ENCODE results near the gene MBP.

MBP gene

DNA sequence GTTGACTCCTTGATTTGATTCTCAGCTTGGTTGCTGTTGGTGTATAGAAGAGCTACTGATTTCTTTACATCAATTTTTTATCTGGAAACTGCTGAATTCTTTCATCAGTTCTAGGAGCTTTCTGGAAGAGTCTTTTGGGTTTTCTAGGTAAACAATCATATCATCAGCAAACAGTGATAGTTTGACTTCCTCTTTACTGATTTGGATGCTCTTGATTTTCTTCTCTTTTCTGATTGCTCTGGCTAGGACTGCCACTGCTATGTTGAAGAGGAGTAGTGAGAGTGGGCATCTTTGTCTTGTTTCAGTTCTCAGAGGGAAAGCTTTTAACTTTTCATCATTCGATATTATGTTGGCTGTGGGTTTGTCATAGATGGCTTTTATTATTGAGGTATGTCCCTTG lies 169.7 kb downstream of the MBP start:
- H3K27ac ChIP-seq: peak overlapping the region; percentile 18; the same call in 1 of the 2 replicates
- TF ChIP-seq, protein P1, sequence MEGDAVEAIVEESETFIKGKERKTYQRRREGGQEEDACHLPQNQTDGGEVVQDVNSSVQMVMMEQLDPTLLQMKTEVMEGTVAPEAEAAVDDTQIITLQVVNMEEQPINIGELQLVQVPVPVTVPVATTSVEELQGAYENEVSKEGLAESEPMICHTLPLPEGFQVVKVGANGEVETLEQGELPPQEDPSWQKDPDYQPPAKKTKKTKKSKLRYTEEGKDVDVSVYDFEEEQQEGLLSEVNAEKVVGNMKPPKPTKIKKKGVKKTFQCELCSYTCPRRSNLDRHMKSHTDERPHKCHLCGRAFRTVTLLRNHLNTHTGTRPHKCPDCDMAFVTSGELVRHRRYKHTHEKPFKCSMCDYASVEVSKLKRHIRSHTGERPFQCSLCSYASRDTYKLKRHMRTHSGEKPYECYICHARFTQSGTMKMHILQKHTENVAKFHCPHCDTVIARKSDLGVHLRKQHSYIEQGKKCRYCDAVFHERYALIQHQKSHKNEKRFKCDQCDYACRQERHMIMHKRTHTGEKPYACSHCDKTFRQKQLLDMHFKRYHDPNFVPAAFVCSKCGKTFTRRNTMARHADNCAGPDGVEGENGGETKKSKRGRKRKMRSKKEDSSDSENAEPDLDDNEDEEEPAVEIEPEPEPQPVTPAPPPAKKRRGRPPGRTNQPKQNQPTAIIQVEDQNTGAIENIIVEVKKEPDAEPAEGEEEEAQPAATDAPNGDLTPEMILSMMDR (conservative IDR thresholded peaks at IDR 0.05): no peak

GRCh38 chr18:76960528-76961035 lies 172.0 kb downstream of the MBP start:
- H3K27ac ChIP-seq: peak overlapping the region; percentile 98
- TF ChIP-seq, protein P1 (conservative IDR thresholded peaks at IDR 0.05): no peak; the same call in 1 of the 2 replicates

- peak overlapping the region; percentile 98 for H3K27ac ChIP-seq
- TF ChIP-seq, protein P1 (conservative IDR thresholded peaks at IDR 0.05): no peak
Measured at GRCh38 chr18:76959605-76960004, 173.0 kb downstream of the MBP start.

- peak overlapping the region; percentile 98 for H3K27ac ChIP-seq
- TF ChIP-seq, protein P1 (conservative IDR thresholded peaks at IDR 0.05): no peak
Measured at GRCh38 chr18:76958692-76959341, 173.8 kb downstream of the MBP start.

- H3K27ac ChIP-seq: peak overlapping the region; percentile 98
- TF ChIP-seq, protein P1 (conservative IDR thresholded peaks at IDR 0.05): no peak
Measured at GRCh38 chr18:76957384-76958355, 174.9 kb downstream of the MBP start.

- H3K27ac ChIP-seq: peak overlapping the region; percentile 98
- TF ChIP-seq, protein P1 (conservative IDR thresholded peaks at IDR 0.05): no peak
Measured at GRCh38 chr18:76956648-76957047, 175.9 kb downstream of the MBP start.
